Fibroblast of skin of right quadriceps (primary cell): ENCODE data around the gene AXDND1.

Experiments
- DNase-seq: peaks from one replicate; pipeline ENCODE4 v3.0.0-alpha.2; 2013

AXDND1 gene

GRCh38 chr1:179365342-179366092, at the start of gene AXDND1:
AXDND1 (plus strand) TSS chr1:179365971; CDS start chr1:179366510, 539 bp downstream.
- peak; percentile 88 for DNase-seq

GRCh38 chr1:179318491-179318890, 47.3 kb upstream of the AXDND1 start:
- DNase-seq = no peak

GRCh38 chr1:179321533-179322216, 44.1 kb upstream of the AXDND1 start:
- DNase-seq = no peak

- DNase-seq = no peak
Observed at GRCh38 chr1:179322557-179322956, 43.2 kb upstream of the AXDND1 start.

- DNase-seq = no peak
Observed at GRCh38 chr1:179323436-179323835, 42.3 kb upstream of the AXDND1 start.

GRCh38 chr1:179325836-179326235, 39.9 kb upstream of the AXDND1 start:
- DNase-seq = no peak

GRCh38 chr1:179326746-179327145, 39.0 kb upstream of the AXDND1 start:
- DNase-seq = no peak

GRCh38 chr1:179327196-179327595, 38.6 kb upstream of the AXDND1 start:
- no peak for DNase-seq

- DNase-seq = no peak
Observed at GRCh38 chr1:179327679-179328078, 38.1 kb upstream of the AXDND1 start.

GRCh38 chr1:179329862-179330261, 35.9 kb upstream of the AXDND1 start:
- DNase-seq = no peak

- DNase-seq = no peak
Observed at GRCh38 chr1:179334440-179334839, 31.3 kb upstream of the AXDND1 start.

- no peak for DNase-seq
Observed at GRCh38 chr1:179337288-179337687, 28.5 kb upstream of the AXDND1 start.

GRCh38 chr1:179337942-179338560, 27.7 kb upstream of the AXDND1 start:
- no peak for DNase-seq

- no peak for DNase-seq
Observed at GRCh38 chr1:179340918-179341317, 24.9 kb upstream of the AXDND1 start.

- no peak for DNase-seq
Observed at GRCh38 chr1:179341943-179342547, 23.7 kb upstream of the AXDND1 start.

GRCh38 chr1:179342740-179343404, 22.9 kb upstream of the AXDND1 start:
- no peak for DNase-seq

GRCh38 chr1:179351281-179351680, 14.5 kb upstream of the AXDND1 start:
- no peak for DNase-seq

GRCh38 chr1:179352236-179352635, 13.5 kb upstream of the AXDND1 start:
- DNase-seq = no peak

GRCh38 chr1:179353546-179353945, 12.2 kb upstream of the AXDND1 start:
- DNase-seq = peak; percentile 63

- peak; percentile 34 for DNase-seq
Observed at GRCh38 chr1:179361631-179362030, 4.1 kb upstream of the AXDND1 start.

GRCh38 chr1:179366093-179366800, 476 bp downstream of the AXDND1 start:
- DNase-seq = peak; percentile 17

- peak; percentile 69 for DNase-seq
Observed at GRCh38 chr1:179369751-179370341, 4.1 kb downstream of the AXDND1 start.
